CD8-positive, alpha-beta memory T cell (primary cell): ENCODE measurements around the gene CETN2. TPM values are rescaled to one million over a fixed set of nuclear protein-coding genes. Genes with fewer than 3 reads are reported as not detected.

Experiments
- CTCF ChIA-PET: fragments of 350-600 bp; sonication (Branson Sonifier 250); formaldehyde crosslinking; loops from one replicate; lab custom pipeline; 2021; ENCODE audit warnings: antibody characterized with exemption; lab: Charles Lee
- POLR2A ChIA-PET: fragments of 350-600 bp; sonication (Branson Sonifier 250); formaldehyde crosslinking; loops from one replicate; lab custom pipeline; 2021; ENCODE audit warnings: antibody characterized with exemption; lab: Charles Lee
- DNase-seq, 5 donors: peaks; one replicate each; pipeline versions ENCODE4 v3.0.0 to v3.0.0-alpha.2; 2020 to 2022; ENCODE audit warnings: mixed read lengths in 1 of 5
- H3K27ac ChIP-seq: one replicate; pipeline ENCODE4 v1.7.0; 2013; ENCODE audit warnings: low read depth, mild to moderate bottlenecking, low read length, moderate library complexity
- H3K27me3 ChIP-seq: 2 replicates; pipeline ENCODE4 v1.7.0; 2013; ENCODE audit warnings: low read length, mild to moderate bottlenecking; ENCODE audit not compliant: insufficient read depth, poor library complexity, severe bottlenecking
- H3K36me3 ChIP-seq: 2 replicates; pipeline ENCODE4 v1.7.0; 2013; ENCODE audit warnings: mild to moderate bottlenecking, low read length, moderate library complexity; ENCODE audit not compliant: insufficient read depth
- H3K4me1 ChIP-seq: 2 replicates; pipeline ENCODE4 v1.7.0; 2013; ENCODE audit warnings: mild to moderate bottlenecking, low read length, moderate library complexity; ENCODE audit not compliant: insufficient read depth
- H3K4me3 ChIP-seq: 2 replicates; pipeline ENCODE4 v1.7.0; 2013; ENCODE audit warnings: mild to moderate bottlenecking, low read length
- H3K9me3 ChIP-seq: 2 replicates; pipeline ENCODE4 v1.7.0; 2013; ENCODE audit warnings: mild to moderate bottlenecking, low read length
- H3K27ac Mint-ChIP-seq, 8 donors: one replicate each; pipeline ENCODE4 v1.8.0; 2020 to 2021; ENCODE audit warnings: mixed read lengths in 8 of 8, mild to moderate bottlenecking in 6 of 8, inconsistent platforms in 3 of 8, moderate library complexity in 3 of 8
- H3K27me3 Mint-ChIP-seq, 2 donors: one replicate each; pipeline ENCODE4 v1.8.0; 2020 to 2021; ENCODE audit warnings: mixed read lengths in 2 of 2, mild to moderate bottlenecking in 1 of 2, moderate library complexity in 1 of 2
- H3K36me3 Mint-ChIP-seq, 3 donors: one replicate each; pipeline ENCODE4 v1.8.0; 2020 to 2021; ENCODE audit warnings: mixed read lengths in 3 of 3, inconsistent platforms in 1 of 3, mild to moderate bottlenecking in 1 of 3
- H3K4me1 Mint-ChIP-seq, 3 donors: one replicate each; pipeline ENCODE4 v1.8.0; 2020 to 2021; ENCODE audit warnings: mixed read lengths in 3 of 3, inconsistent platforms in 1 of 3, mild to moderate bottlenecking in 1 of 3
- H3K4me3 Mint-ChIP-seq, 7 donors: one replicate each; pipeline ENCODE4 v1.8.0; 2020 to 2021; ENCODE audit warnings: mixed read lengths in 7 of 7, mild to moderate bottlenecking in 6 of 7, moderate library complexity in 4 of 7, inconsistent platforms in 2 of 7
- H3K9me3 Mint-ChIP-seq, 5 donors: one replicate each; pipeline ENCODE4 v1.8.0; 2020 to 2022; ENCODE audit warnings: mixed read lengths in 5 of 5, mild to moderate bottlenecking in 3 of 5, moderate library complexity in 2 of 5, inconsistent platforms in 1 of 5
- polyA plus RNA-seq: library from polyadenylated mRNA; unstranded; fragments of 300-500 nt; fragmentation: Illumina TruSeq; gene quantifications from one replicate; pipeline ENCODE4 v1.2.3, GENCODE V29; 2021
- total RNA-seq, 2 experiments: library from RNA; stranded (reverse); gene quantifications; one replicate each; pipeline ENCODE4 v1.2.3, GENCODE V29; 2021

Gene CETN2
- total and polyA plus RNA-seq, 3 experiments from 2014 or later = 12.5 to 29.0 (median 15.4) TPM

GRCh38 chrX:152866386-152866785 is 35.8 kb upstream of the CETN2 start:
- H3K4me1 Mint-ChIP-seq = peaks cover 0 to 2% (median 0%) of the 10 kb centered on the region in 3 donors
- peaks cover 0 to 70% (median 3%) of the 10 kb centered on the region in 3 donors for H3K36me3 Mint-ChIP-seq
- DNase-seq = no peak
- no peak overlapping the region for H3K27ac ChIP-seq
- no peaks in the 10 kb centered on the region for H3K9me3 ChIP-seq
- ChIA-PET POLR2A (no interaction called here), CTCF (no interaction called here)
- H3K27me3 Mint-ChIP-seq = no peaks in the 10 kb centered on the region
- H3K9me3 Mint-ChIP-seq = no peaks in the 10 kb centered on the region
- no peaks in the 10 kb centered on the region for H3K4me1 ChIP-seq
- H3K4me3 ChIP-seq = no peak overlapping the region
- H3K27ac Mint-ChIP-seq = peak overlapping the region in 1 of 8 donors; percentile 64
- no peaks in the 10 kb centered on the region for H3K36me3 ChIP-seq
- H3K27me3 ChIP-seq = no peaks in the 10 kb centered on the region
- H3K4me3 Mint-ChIP-seq = no peak overlapping the region

GRCh38 chrX:152865232-152865920 is 34.8 kb upstream of the CETN2 start:
- Histone ChIP-seq H3K4me1 (no peaks in the 10 kb centered on the region), H3K27ac (no peak overlapping the region), H3K36me3 (no peaks in the 10 kb centered on the region), H3K27me3 (no peaks in the 10 kb centered on the region), H3K9me3 (no peaks in the 10 kb centered on the region), H3K4me3 (no peak overlapping the region)
- peaks cover 0 to 78% (median 3%) of the 10 kb centered on the region in 3 donors for H3K36me3 Mint-ChIP-seq
- H3K27ac Mint-ChIP-seq = peak overlapping the region in 1 of 8 donors; percentile 66
- no peaks in the 10 kb centered on the region for H3K27me3 Mint-ChIP-seq
- peaks cover 0 to 1% (median 0%) of the 10 kb centered on the region in 3 donors for H3K4me1 Mint-ChIP-seq
- no peaks in the 10 kb centered on the region for H3K9me3 Mint-ChIP-seq
- ChIA-PET POLR2A (no interaction called here), CTCF (no interaction called here)
- DNase-seq = no peak
- H3K4me3 Mint-ChIP-seq = no peak overlapping the region

- no peak for DNase-seq
- CTCF ChIA-PET = no interaction called here
- no peaks in the 10 kb centered on the region for H3K9me3 Mint-ChIP-seq
Measured at GRCh38 chrX:152861826-152862225, 31.3 kb upstream of the CETN2 start.

GRCh38 chrX:152861116-152861515 is 30.6 kb upstream of the CETN2 start:
- no peaks in the 10 kb centered on the region for H3K4me1 ChIP-seq
- no peak overlapping the region for H3K27ac ChIP-seq
- DNase-seq = no peak
- no peaks in the 10 kb centered on the region for H3K27me3 ChIP-seq
- Mint-ChIP-seq H3K9me3 (no peaks in the 10 kb centered on the region), H3K36me3 (peaks cover 0 to 72% (median 5%) of the 10 kb centered on the region in 3 donors), H3K27ac (no peak overlapping the region), H3K4me1 (no peaks in the 10 kb centered on the region), H3K4me3 (no peak overlapping the region), H3K27me3 (peaks cover 0 to 2% of the 10 kb centered on the region in 2 donors)
- no peaks in the 10 kb centered on the region for H3K36me3 ChIP-seq
- CTCF ChIA-PET = no interaction called here
- no peaks in the 10 kb centered on the region for H3K9me3 ChIP-seq
- no peak overlapping the region for H3K4me3 ChIP-seq
- POLR2A ChIA-PET = no interaction called here

More at GRCh38 chrX:152861826-152862225, 31.3 kb upstream of the CETN2 start:
- Histone ChIP-seq H3K9me3 (no peaks in the 10 kb centered on the region), H3K27ac (no peak overlapping the region), H3K36me3 (no peaks in the 10 kb centered on the region), H3K4me1 (no peaks in the 10 kb centered on the region), H3K4me3 (no peak overlapping the region), H3K27me3 (no peaks in the 10 kb centered on the region)
- POLR2A ChIA-PET = no interaction called here
- Mint-ChIP-seq H3K4me3 (no peak overlapping the region), H3K4me1 (no peaks in the 10 kb centered on the region), H3K27me3 (peaks cover 0 to 2% of the 10 kb centered on the region in 2 donors), H3K27ac (no peak overlapping the region), H3K36me3 (peaks cover 0 to 77% (median 5%) of the 10 kb centered on the region in 3 donors)

- POLR2A ChIA-PET = no interaction called here
- no peak for DNase-seq
- H3K27ac Mint-ChIP-seq = peak overlapping the region in 1 of 8 donors; percentile 19
- peaks cover 0 to 74% (median 4%) of the 10 kb centered on the region in 3 donors for H3K36me3 Mint-ChIP-seq
- Histone ChIP-seq H3K4me3 (no peak overlapping the region), H3K27ac (no peak overlapping the region), H3K36me3 (no peaks in the 10 kb centered on the region), H3K27me3 (no peaks in the 10 kb centered on the region), H3K9me3 (no peaks in the 10 kb centered on the region), H3K4me1 (no peaks in the 10 kb centered on the region)
- H3K27me3 Mint-ChIP-seq = peaks cover 0 to 7% of the 10 kb centered on the region in 2 donors
- H3K4me3 Mint-ChIP-seq = no peak overlapping the region
- peaks cover 0 to 2% (median 0%) of the 10 kb centered on the region in 5 donors for H3K9me3 Mint-ChIP-seq
- CTCF ChIA-PET = no interaction called here
- H3K4me1 Mint-ChIP-seq = peaks cover 0 to 6% (median 0%) of the 10 kb centered on the region in 3 donors
Measured at GRCh38 chrX:152853986-152854385, 23.4 kb upstream of the CETN2 start.

GRCh38 chrX:152850465-152850864 is 19.9 kb upstream of the CETN2 start:
- H3K27me3 Mint-ChIP-seq = peaks cover 0 to 5% of the 10 kb centered on the region in 2 donors
- H3K36me3 Mint-ChIP-seq = peaks cover 0 to 77% (median 4%) of the 10 kb centered on the region in 3 donors
- ChIA-PET CTCF (no interaction called here), POLR2A (no interaction called here)
- no peak overlapping the region for H3K27ac Mint-ChIP-seq
- no peak overlapping the region for H3K4me3 ChIP-seq
- DNase-seq = no peak
- no peaks in the 10 kb centered on the region for H3K27me3 ChIP-seq
- peaks cover 0 to 6% (median 0%) of the 10 kb centered on the region in 3 donors for H3K4me1 Mint-ChIP-seq
- H3K9me3 ChIP-seq = no peaks in the 10 kb centered on the region
- peaks cover 0 to 2% (median 0%) of the 10 kb centered on the region in 5 donors for H3K9me3 Mint-ChIP-seq
- no peaks in the 10 kb centered on the region for H3K36me3 ChIP-seq
- H3K27ac ChIP-seq = no peak overlapping the region
- no peak overlapping the region for H3K4me3 Mint-ChIP-seq
- no peaks in the 10 kb centered on the region for H3K4me1 ChIP-seq

GRCh38 chrX:152847281-152847680 is 16.7 kb upstream of the CETN2 start:
- no peak overlapping the region for H3K4me3 Mint-ChIP-seq
- H3K36me3 Mint-ChIP-seq = peaks cover 0 to 58% (median 4%) of the 10 kb centered on the region in 3 donors
- ChIA-PET POLR2A (no interaction called here), CTCF (no interaction called here)
- H3K9me3 Mint-ChIP-seq = no peaks in the 10 kb centered on the region
- no peak overlapping the region for H3K27ac Mint-ChIP-seq
- peaks cover 0 to 2% (median under 1%) of the 10 kb centered on the region in 3 donors for H3K4me1 Mint-ChIP-seq
- Histone ChIP-seq H3K4me1 (no peaks in the 10 kb centered on the region), H3K27ac (no peak overlapping the region), H3K9me3 (no peaks in the 10 kb centered on the region), H3K27me3 (no peaks in the 10 kb centered on the region), H3K36me3 (no peaks in the 10 kb centered on the region), H3K4me3 (no peak overlapping the region)
- H3K27me3 Mint-ChIP-seq = peaks cover 0 to 3% of the 10 kb centered on the region in 2 donors
- no peak for DNase-seq

- H3K27ac ChIP-seq = no peak overlapping the region
- CTCF ChIA-PET = no interaction called here
- Mint-ChIP-seq H3K36me3 (peaks cover 0 to 53% (median 0%) of the 10 kb centered on the region in 3 donors), H3K4me3 (no peak overlapping the region), H3K4me1 (peaks cover 0 to 3% (median 0%) of the 10 kb centered on the region in 3 donors), H3K27ac (no peak overlapping the region), H3K9me3 (no peaks in the 10 kb centered on the region), H3K27me3 (peaks cover 0 to 7% of the 10 kb centered on the region in 2 donors)
- H3K36me3 ChIP-seq = no peaks in the 10 kb centered on the region
- no peaks in the 10 kb centered on the region for H3K9me3 ChIP-seq
- no peaks in the 10 kb centered on the region for H3K27me3 ChIP-seq
- H3K4me1 ChIP-seq = no peaks in the 10 kb centered on the region
- POLR2A ChIA-PET = no interaction called here
- H3K4me3 ChIP-seq = no peak overlapping the region
- no peak for DNase-seq
Measured at GRCh38 chrX:152845618-152846240, 15.2 kb upstream of the CETN2 start.
